Measurements from ENCODE around the gene FCRL5. TPM values are rescaled to one million over a fixed set of nuclear protein-coding genes. Genes with fewer than 3 reads are reported as not detected.

FCRL5 gene
- total and polyA plus RNA-seq, 9 of the 15 experiments (the other 6 are each of a cell fraction or from before 2014, with no cell fraction given): not detected

DNA sequence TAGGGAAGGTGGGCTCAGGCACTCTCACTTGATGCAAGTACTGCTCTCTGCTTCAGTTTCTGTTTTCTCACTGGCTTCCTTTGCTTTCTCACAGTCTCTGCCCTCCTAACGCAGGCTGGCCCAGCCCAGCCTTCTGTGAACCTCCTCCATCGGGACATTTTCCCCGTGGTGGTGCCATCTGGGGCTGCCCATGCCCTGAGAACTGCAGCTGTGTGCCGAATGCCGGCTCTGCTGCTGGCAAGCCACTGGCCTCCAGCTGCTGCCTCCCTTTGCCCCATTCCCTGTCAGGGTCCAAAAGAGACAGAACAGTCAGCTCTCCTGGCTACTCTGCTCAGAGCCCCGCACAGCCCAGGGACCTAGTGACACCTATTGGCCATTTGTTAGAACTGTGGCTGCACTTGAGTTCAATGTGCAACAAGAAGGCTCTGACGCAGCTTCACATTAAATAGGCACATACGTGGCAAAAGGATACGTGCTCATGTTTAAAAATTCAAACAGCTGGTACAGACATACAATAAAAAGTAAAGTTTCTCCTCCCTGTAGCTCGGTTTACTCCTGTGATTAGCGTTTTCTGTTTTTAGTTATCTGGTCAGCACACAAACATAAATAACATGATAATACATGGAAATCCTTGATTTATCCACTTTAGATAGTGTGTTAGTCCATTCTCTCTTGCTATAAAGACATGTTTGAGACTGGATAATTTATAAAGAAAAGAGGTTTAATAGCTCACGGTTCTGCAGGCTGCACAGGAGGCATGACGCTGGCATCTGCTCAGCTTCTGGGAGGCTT, 46.6 kb downstream of the FCRL5 start:
- intact Hi-C loops (cut with micrococcal nuclease): no loop called here
- ChIA-PET POLR2A (interaction anchor here (0.6 to 1.1 kb wide), 2 partner anchors 139 to 415 kb away, joined by 4 read pairs; no protein-coding TSS in a partner anchor), CTCF (ENCODE audit: low intra/inter-chr PET ratio) (interaction anchor here (0.7 to 1.8 kb wide), 6 partner anchors 9 to 335 kb away, joined by 3 to 10 read pairs (median 6); no protein-coding TSS in a partner anchor)
- Histone ChIP-seq H3K9ac (ENCODE audit: insufficient read depth in 1 of 2, low read depth in 2 of 2, low read length in 2 of 2) (peak overlapping the region in 1 of 2 experiments; percentile 42; a peak in 1 of 4 replicates), H3K9me3 (replicated peaks; ENCODE audit: control insufficient read depth, insufficient read depth, low read depth, low read length) (no peaks in the 10 kb centered on the region), H4K20me1 (replicated peaks; ENCODE audit: control insufficient read depth, insufficient read depth, low read length) (no peaks in the 10 kb centered on the region), H2AFZ (ENCODE audit: low read depth, low read length) (peak overlapping the region; percentile 44), H3K79me2 (ENCODE audit: control insufficient read depth, insufficient read depth, low read length) (no peaks in the 10 kb centered on the region), H3K4me3 (no peak overlapping the region), H3K27ac (ENCODE audit: extremely low read depth, low read depth, low read length) (no peak overlapping the region), H3K4me1 (replicated peaks in 1 of 2; ENCODE audit: control insufficient read depth in 2 of 2, insufficient read depth in 2 of 2, low read length in 2 of 2) (peaks cover 0 to 3% of the 10 kb centered on the region in 2 experiments; a peak in 1 of 5 replicates), H3K36me3 (ENCODE audit: control insufficient read depth, insufficient read depth, low read length) (no peaks in the 10 kb centered on the region), H3K27me3 (ENCODE audit: control insufficient read depth in 2 of 2, insufficient read depth in 2 of 2, low read length in 2 of 2) (peaks cover 0 to 10% of the 10 kb centered on the region in 2 experiments; a peak in 1 of 5 replicates), H3K4me2 (ENCODE audit: insufficient read depth, low read length) (no peak overlapping the region), H3K9me1 (ENCODE audit: control insufficient read depth, insufficient read depth, low read length) (no peaks in the 10 kb centered on the region)
- peak; percentile 99 for ATAC-seq
- in situ Hi-C loops (cut with MboI): no loop called here
- peak; percentile 41 to 69 (median 58) for DNase-seq (ENCODE audit: extremely low read depth in 1 of 4, low spot score in 3 of 4)
- FAIRE-seq: peak; percentile 75
- 15% methylated on average over 13 of the region's 13 CpGs for WGBS (ENCODE audit: insufficient coverage, low coverage, missing lambda C conversion rate)
- no TSS peak for BruUV-seq (replicated peaks)
- TF ChIP-seq ETV5 (CRISPR knock-in tag; IDR thresholded peaks at IDR 0.05; ENCODE audit: low read depth) (no peak), ATF1 (CRISPR knock-in tag; IDR thresholded peaks at IDR 0.05) (no peak), ATF1 (tag; IDR thresholded peaks at IDR 0.05) (0 out of 2 replicates have a peak, but pooled peaks have one; percentile 14), CTCF (IDR thresholded peaks at IDR 0.05 in 2 of 3, conservative IDR thresholded peaks at IDR 0.05 in 1 of 3; ENCODE audit: insufficient read depth in 2 of 3, low read depth in 1 of 3, low read length in 3 of 3) (peak; percentile 73 to 86 (median 80)), MAZ (CRISPR knock-in tag; conservative IDR thresholded peaks at IDR 0.05 in 1 of 2, IDR thresholded peaks at IDR 0.05 in 1 of 2) (0 out of 4 replicates have a peak, but pooled peaks of 1 of the 2 experiments have one; percentile 11), RBBP5 (IDR thresholded peaks at IDR 0.05; ENCODE audit: borderline replicate concordance, insufficient read depth, low read length, poor library complexity, severe bottlenecking) (no peak), SMC3 (conservative IDR thresholded peaks at IDR 0.05; ENCODE audit: insufficient read depth, low read depth, low read length) (peak; percentile 75), STAG1 (CRISPR knock-in tag; IDR thresholded peaks at IDR 0.05; ENCODE audit: borderline replicate concordance) (peak; percentile 69; the same call in 1 of the 2 replicates), RAD21 (CRISPR knock-in tag; conservative IDR thresholded peaks at IDR 0.05 in 1 of 2, IDR thresholded peaks at IDR 0.05 in 1 of 2) (peak; percentile 77 to 80), ARID1B (IDR thresholded peaks at IDR 0.05) (no peak)

Measured in K562 (cell line).